HL-60 (cell line): ENCODE measurements around the gene NBEAL2.

Experiments used
- DNase-seq, 2 experiments: peaks; one replicate each; pipeline ENCODE4 v3.0.0-alpha.2; 2010 to 2020; ENCODE audit warnings: low read depth in 1 of 2, low spot score in 1 of 2
- H3K27ac ChIP-seq: fragments of 250-450 bp; sonication (Bioruptor Pico); replicated peaks from 2 replicates; pipeline ENCODE4 v1.5.1; 2020; ENCODE audit warnings: mild to moderate bottlenecking, moderate library complexity
- H3K27me3 ChIP-seq: fragments of 250-450 bp; sonication (Bioruptor Pico); 2 replicates; pipeline ENCODE4 v1.5.1; 2021; ENCODE audit warnings: mild to moderate bottlenecking, moderate library complexity; ENCODE audit not compliant: insufficient read depth, poor library complexity, severe bottlenecking
- H3K4me3 ChIP-seq: replicated peaks from 2 replicates; pipeline ENCODE4 v1.5.1; 2011; ENCODE audit warnings: mild to moderate bottlenecking, control low read depth, low read length; ENCODE audit not compliant: insufficient read depth
- GABPA ChIP-seq: IDR thresholded peaks from 2 replicates; pipeline ENCODE4 v1.6.1; 2012; ENCODE audit warnings: low read depth
- POLR2AphosphoS5 ChIP-seq: IDR thresholded peaks from 2 replicates; pipeline ENCODE4 v1.6.1; 2012; ENCODE audit warnings: low read depth
- SPI1 ChIP-seq: IDR thresholded peaks from 2 replicates; pipeline ENCODE4 v1.6.1; 2012; ENCODE audit warnings: low read depth, mild to moderate bottlenecking, borderline replicate concordance
- TF ChIP-seq, protein P1 (sequence below): IDR thresholded peaks from one replicate; pipeline ENCODE4 v1.5.1; 2011; ENCODE audit warnings: low read length, control low read depth, inconsistent platforms; ENCODE audit not compliant: insufficient read depth
- TF ChIP-seq, protein P2 (sequence below): IDR thresholded peaks from 2 replicates; pipeline ENCODE4 v1.6.1; 2012; ENCODE audit warnings: low read depth; ENCODE audit not compliant: insufficient replicate concordance

Gene NBEAL2

DNA sequence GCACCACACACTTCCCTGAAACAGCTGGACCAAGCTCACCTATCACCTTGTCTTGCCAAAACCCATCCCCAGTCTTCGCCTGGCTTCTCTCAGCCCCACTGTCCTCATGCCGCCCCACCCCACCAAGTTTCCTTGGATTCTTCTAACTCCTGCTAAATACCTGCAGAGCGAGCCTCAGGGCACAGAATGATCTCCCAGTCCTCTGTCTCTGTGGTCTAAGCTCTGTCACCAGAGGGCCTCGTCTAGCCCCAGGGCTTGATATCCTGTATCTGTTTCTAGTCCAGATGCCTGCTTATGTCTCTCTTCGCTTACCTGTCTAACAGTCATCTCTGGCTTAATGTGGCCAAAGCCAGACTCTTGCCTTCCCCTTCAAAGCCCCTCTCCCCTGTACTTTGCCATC, 12.7 kb upstream of the NBEAL2 start:
- Histone ChIP-seq H3K27me3 (no peaks in the 10 kb centered on the region), H3K4me3 (no peak overlapping the region), H3K27ac (peak overlapping the region; percentile 75; the same call in 1 of the 2 replicates)
- no peak for DNase-seq
- TF ChIP-seq, protein P1, sequence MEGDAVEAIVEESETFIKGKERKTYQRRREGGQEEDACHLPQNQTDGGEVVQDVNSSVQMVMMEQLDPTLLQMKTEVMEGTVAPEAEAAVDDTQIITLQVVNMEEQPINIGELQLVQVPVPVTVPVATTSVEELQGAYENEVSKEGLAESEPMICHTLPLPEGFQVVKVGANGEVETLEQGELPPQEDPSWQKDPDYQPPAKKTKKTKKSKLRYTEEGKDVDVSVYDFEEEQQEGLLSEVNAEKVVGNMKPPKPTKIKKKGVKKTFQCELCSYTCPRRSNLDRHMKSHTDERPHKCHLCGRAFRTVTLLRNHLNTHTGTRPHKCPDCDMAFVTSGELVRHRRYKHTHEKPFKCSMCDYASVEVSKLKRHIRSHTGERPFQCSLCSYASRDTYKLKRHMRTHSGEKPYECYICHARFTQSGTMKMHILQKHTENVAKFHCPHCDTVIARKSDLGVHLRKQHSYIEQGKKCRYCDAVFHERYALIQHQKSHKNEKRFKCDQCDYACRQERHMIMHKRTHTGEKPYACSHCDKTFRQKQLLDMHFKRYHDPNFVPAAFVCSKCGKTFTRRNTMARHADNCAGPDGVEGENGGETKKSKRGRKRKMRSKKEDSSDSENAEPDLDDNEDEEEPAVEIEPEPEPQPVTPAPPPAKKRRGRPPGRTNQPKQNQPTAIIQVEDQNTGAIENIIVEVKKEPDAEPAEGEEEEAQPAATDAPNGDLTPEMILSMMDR = no peak
- TF ChIP-seq POLR2AphosphoS5 (no peak), GABPA (no peak), SPI1 (no peak)
- TF ChIP-seq, protein P2, sequence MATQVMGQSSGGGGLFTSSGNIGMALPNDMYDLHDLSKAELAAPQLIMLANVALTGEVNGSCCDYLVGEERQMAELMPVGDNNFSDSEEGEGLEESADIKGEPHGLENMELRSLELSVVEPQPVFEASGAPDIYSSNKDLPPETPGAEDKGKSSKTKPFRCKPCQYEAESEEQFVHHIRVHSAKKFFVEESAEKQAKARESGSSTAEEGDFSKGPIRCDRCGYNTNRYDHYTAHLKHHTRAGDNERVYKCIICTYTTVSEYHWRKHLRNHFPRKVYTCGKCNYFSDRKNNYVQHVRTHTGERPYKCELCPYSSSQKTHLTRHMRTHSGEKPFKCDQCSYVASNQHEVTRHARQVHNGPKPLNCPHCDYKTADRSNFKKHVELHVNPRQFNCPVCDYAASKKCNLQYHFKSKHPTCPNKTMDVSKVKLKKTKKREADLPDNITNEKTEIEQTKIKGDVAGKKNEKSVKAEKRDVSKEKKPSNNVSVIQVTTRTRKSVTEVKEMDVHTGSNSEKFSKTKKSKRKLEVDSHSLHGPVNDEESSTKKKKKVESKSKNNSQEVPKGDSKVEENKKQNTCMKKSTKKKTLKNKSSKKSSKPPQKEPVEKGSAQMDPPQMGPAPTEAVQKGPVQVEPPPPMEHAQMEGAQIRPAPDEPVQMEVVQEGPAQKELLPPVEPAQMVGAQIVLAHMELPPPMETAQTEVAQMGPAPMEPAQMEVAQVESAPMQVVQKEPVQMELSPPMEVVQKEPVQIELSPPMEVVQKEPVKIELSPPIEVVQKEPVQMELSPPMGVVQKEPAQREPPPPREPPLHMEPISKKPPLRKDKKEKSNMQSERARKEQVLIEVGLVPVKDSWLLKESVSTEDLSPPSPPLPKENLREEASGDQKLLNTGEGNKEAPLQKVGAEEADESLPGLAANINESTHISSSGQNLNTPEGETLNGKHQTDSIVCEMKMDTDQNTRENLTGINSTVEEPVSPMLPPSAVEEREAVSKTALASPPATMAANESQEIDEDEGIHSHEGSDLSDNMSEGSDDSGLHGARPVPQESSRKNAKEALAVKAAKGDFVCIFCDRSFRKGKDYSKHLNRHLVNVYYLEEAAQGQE = no peak

DNA sequence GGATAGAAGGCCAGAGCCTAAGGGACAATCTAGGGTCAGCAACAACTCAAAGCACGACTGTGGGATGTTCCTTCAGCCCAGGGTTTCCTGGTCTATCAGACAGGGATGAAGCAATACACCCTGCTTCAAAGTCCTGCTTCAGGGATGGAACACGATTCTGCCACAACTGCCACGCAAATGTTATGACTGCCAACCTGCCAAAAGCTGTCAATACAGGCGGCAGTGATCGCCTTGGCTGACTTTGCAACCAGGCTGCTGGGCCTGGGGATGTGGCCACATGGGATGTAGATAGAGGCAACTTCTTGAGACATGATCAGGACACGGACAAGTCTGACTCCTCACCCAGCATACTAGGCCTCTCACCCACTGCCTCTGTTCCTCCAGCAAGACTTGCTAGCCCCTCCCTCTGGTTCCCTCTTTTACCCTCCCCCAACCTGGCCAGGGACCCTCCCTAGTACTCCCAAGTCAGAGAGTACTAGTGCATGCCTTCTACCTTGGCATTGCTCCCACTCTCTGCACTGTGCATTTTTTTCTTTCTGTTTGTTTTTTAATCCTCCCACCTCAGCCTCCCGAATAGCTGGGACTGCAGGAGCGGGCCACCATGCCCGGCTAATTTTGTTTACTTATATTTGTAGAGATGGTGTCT, 10.6 kb upstream of the NBEAL2 start:
- TF ChIP-seq, protein P2 = no peak
- TF ChIP-seq POLR2AphosphoS5 = no peak
- TF ChIP-seq, protein P1 = no peak
- TF ChIP-seq SPI1 = no peak
- TF ChIP-seq GABPA = no peak
- Histone ChIP-seq H3K27ac (0 out of 2 replicates have a peak overlapping the region, but pooled peaks have one; percentile 7), H3K4me3 (no peak overlapping the region), H3K27me3 (no peaks in the 10 kb centered on the region)
- no peak for DNase-seq

DNA sequence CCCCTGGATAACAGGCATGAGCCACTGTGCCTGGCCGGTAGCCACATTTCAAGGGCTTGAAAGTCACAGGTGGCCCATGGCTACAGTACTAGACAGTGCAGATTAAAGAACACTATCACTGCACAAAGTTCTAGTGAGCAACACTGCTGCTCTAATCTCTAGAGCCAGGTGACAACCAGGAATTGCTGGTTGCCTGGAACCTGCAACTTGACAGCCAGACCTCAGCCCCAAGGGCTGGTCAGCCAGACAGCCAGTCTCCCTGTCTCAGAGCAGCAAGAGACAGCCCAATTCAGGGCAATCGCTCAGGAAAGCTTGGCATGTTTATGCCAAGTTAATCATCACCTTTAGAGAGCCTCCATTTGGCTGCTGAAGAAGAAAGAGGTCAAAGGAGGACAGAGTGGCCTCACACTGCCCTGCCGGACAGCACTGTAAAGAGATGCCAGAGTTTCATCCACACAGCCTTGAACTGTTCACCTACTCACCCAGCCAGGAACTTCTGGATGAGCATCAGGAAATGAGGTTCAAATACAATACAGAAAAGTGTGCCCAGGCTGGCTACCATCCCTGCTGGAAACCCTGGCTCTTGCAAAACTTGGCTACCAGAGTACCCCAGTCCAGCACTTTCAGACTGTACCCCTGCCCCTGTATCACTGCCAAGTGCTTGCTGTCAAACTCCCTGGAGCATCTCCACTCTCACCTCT, 8.9 kb upstream of the NBEAL2 start:
- Histone ChIP-seq H3K4me3 (no peak overlapping the region), H3K27ac (no peak overlapping the region; the same call in 1 of the 2 replicates), H3K27me3 (no peaks in the 10 kb centered on the region)
- TF ChIP-seq SPI1 (no peak), GABPA (no peak), POLR2AphosphoS5 (no peak)
- TF ChIP-seq, protein P2 = no peak
- TF ChIP-seq, protein P1 = no peak
- no peak for DNase-seq
